Esophagus squamous epithelium (tissue), 5 donors: Measurements from ENCODE around the gene CES5A. TPM values are rescaled to one million over a fixed set of nuclear protein-coding genes. Genes with fewer than 3 reads are reported as not detected.

Experiments
- DNase-seq: peaks from one replicate; lab custom pipeline; 2025; lab: John Stamatoyannopoulos, UW
- H3K27ac ChIP-seq, 4 donors: fragments of 200-600 bp; sonication (generic); one replicate each; pipeline ENCODE4 v1.5.1; 2016 to 2019; ENCODE audit warnings: mild to moderate bottlenecking in 1 of 4
- H3K27me3 ChIP-seq, 4 donors: fragments of 200-600 bp; sonication (generic); 1 replicate in 3 of 4; 2 replicates in 1 of 4; pipeline versions ENCODE4 v1.5.1 to v1.6.0; 2017 to 2021; ENCODE audit warnings: antibody characterized with exemption in 1 of 4
- H3K36me3 ChIP-seq, 3 donors: fragments of 200-600 bp; sonication (generic); one replicate each; pipeline ENCODE4 v1.5.1; 2016 to 2019
- H3K4me1 ChIP-seq, 3 donors: fragments of 200-600 bp; sonication (generic); one replicate each; pipeline ENCODE4 v1.5.1; 2017 to 2019
- H3K4me3 ChIP-seq, 4 donors: fragments of 200-600 bp; sonication (generic); 1 replicate in 3 of 4; 2 replicates in 1 of 4; pipeline ENCODE4 v1.5.1; 2016 to 2019; ENCODE audit warnings: mild to moderate bottlenecking in 2 of 4, moderate library complexity in 1 of 4
- H3K9me3 ChIP-seq, 3 donors: fragments of 200-600 bp; sonication (generic); one replicate each; pipeline ENCODE4 v1.5.1; 2016 to 2019
- POLR2A ChIP-seq, 4 donors: fragments of 450-650 bp; IDR thresholded peaks; one replicate each; pipeline ENCODE4 v1.6.1; 2017; ENCODE audit warnings: antibody characterized with exemption in 4 of 4, mild to moderate bottlenecking in 4 of 4, moderate library complexity in 3 of 4
- WGBS, 2 donors: methylation state at CpG; one replicate each; pipeline ENCODE4 v1.1.5; 2018; 5-methylcytosine and 5-hydroxymethylcytosine counted together
- intact Hi-C: fragments of 100-400 bp; cut with DNase I; formaldehyde crosslinking; loops from one replicate; pipeline ENCODE4 v1.15.0; 2022
- total RNA-seq, 4 donors: library from RNA; depleted of rRNA; stranded (reverse); fragments of >200 nt; gene quantifications; one replicate each; pipeline ENCODE4 v1.1.0, GENCODE V29; 2016
- TF ChIP-seq, protein P1 (sequence below), 6 experiments: fragments of 450-650 bp in 4 of 6; fragments of 200-600 bp in 2 of 6; sonication (generic) in 2 of 6; IDR thresholded peaks; one replicate each; pipeline ENCODE4 v1.5.1; 2016 to 2019; ENCODE audit warnings: antibody characterized with exemption in 6 of 6, mild to moderate bottlenecking in 4 of 6, moderate library complexity in 4 of 6
- donor health status: DM: yes; HTN: yes; CAD: no.

CES5A gene
- total RNA-seq, 4 donors from 2014 or later: not detected

DNA sequence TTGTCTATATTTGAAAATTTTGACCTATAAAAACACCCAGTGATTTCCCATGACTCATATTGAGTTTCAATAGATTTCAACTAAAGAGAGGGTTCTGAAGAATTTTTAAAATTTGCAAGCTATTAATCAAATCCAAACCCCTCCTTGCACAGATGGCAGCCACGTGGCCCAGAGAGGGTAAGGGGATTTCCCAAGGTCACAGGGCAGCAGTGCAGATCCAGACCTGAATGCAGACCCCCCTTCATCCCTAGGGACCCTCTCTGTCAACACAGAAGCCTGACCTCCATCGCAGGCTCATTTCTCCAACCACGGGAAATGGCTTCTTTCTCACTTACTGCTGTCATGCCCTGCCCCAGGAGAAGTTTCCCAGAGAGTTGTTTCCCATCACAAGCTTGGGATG is 24.7 kb upstream of the CES5A start:
- no peak for DNase-seq
- intact Hi-C loops: no loop called here
- no peak overlapping the region for H3K27ac ChIP-seq
- H3K36me3 ChIP-seq: no peaks in the 10 kb centered on the region
- peaks cover 0 to 4% (median 0%) of the 10 kb centered on the region in 4 donors for H3K27me3 ChIP-seq
- H3K9me3 ChIP-seq: peaks cover 0 to 9% (median 0%) of the 10 kb centered on the region in 3 donors
- no peak for TF ChIP-seq POLR2A (IDR thresholded peaks at IDR 0.05)
- TF ChIP-seq, protein P1, sequence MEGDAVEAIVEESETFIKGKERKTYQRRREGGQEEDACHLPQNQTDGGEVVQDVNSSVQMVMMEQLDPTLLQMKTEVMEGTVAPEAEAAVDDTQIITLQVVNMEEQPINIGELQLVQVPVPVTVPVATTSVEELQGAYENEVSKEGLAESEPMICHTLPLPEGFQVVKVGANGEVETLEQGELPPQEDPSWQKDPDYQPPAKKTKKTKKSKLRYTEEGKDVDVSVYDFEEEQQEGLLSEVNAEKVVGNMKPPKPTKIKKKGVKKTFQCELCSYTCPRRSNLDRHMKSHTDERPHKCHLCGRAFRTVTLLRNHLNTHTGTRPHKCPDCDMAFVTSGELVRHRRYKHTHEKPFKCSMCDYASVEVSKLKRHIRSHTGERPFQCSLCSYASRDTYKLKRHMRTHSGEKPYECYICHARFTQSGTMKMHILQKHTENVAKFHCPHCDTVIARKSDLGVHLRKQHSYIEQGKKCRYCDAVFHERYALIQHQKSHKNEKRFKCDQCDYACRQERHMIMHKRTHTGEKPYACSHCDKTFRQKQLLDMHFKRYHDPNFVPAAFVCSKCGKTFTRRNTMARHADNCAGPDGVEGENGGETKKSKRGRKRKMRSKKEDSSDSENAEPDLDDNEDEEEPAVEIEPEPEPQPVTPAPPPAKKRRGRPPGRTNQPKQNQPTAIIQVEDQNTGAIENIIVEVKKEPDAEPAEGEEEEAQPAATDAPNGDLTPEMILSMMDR (IDR thresholded peaks at IDR 0.05): no peak
- WGBS, 2 donors: 40 to 53% methylated on average over 3 of the region's 3 CpGs
- no peak overlapping the region for H3K4me3 ChIP-seq
- peaks cover 0 to 4% (median 0%) of the 10 kb centered on the region in 3 donors for H3K4me1 ChIP-seq

DNA sequence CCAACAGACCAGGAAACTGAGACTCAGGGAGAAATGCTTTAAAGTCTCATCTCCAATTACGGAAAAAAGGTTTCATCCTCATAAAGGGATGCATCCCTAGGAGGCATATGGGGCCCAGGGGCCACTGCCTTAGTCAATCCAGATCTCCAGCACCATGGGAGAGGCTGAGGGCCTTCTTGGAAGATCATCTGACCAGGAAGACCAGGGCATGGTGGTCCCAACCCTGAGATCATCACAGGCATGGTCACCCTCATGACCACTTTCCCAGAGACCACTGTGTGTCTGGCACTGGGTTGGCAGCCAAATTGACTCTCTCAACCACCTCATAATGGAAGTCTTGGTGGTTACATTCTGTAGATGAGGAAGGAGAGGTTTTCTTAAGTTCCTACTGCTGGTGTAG is 23.4 kb upstream of the CES5A start:
- WGBS, 2 donors: 73 to 94% methylated on average over 1 of the region's 1 CpG
- Histone ChIP-seq H3K4me3 (no peak overlapping the region), H3K27ac (no peak overlapping the region), H3K27me3 (peaks cover 0 to 4% (median 0%) of the 10 kb centered on the region in 4 donors), H3K9me3 (peaks cover 0 to 17% (median 0%) of the 10 kb centered on the region in 3 donors), H3K4me1 (peaks cover 0 to 4% (median 0%) of the 10 kb centered on the region in 3 donors), H3K36me3 (no peaks in the 10 kb centered on the region)
- no peak for DNase-seq
- intact Hi-C loops: no loop called here
- TF ChIP-seq, protein P1 (IDR thresholded peaks at IDR 0.05): no peak
- no peak for TF ChIP-seq POLR2A (IDR thresholded peaks at IDR 0.05)

DNA sequence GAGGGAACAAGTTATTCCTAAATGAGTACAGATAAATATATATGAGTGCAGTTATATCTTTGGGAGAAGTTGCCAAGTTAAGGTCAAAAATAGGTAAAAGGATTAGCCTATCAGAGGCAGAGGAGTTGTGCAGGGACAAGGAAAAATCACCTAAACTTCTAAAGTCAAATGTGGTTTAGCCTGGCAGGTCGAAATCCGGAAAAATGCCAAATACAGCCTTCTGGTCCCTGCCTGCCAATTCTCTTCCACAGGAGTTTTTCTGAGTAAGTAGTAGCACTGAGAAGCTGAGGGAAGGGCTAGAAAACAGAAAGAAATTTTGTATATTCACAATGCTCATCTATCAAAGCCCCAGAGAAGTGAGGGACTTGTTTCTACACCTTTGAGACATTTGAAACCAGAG is 17.6 kb upstream of the CES5A start:
- H3K9me3 ChIP-seq: peaks cover 0 to 49% (median 16%) of the 10 kb centered on the region in 3 donors
- DNase-seq: no peak
- peaks cover 0 to 4% (median 0%) of the 10 kb centered on the region in 4 donors for H3K27me3 ChIP-seq
- TF ChIP-seq, protein P1 (IDR thresholded peaks at IDR 0.05): no peak
- TF ChIP-seq POLR2A (IDR thresholded peaks at IDR 0.05): no peak
- WGBS, 2 donors: 55 to 56% methylated on average over 2 of the region's 2 CpGs
- H3K36me3 ChIP-seq: no peaks in the 10 kb centered on the region
- no peak overlapping the region for H3K27ac ChIP-seq
- intact Hi-C loops: no loop called here
- no peaks in the 10 kb centered on the region for H3K4me1 ChIP-seq
- H3K4me3 ChIP-seq: no peak overlapping the region

DNA sequence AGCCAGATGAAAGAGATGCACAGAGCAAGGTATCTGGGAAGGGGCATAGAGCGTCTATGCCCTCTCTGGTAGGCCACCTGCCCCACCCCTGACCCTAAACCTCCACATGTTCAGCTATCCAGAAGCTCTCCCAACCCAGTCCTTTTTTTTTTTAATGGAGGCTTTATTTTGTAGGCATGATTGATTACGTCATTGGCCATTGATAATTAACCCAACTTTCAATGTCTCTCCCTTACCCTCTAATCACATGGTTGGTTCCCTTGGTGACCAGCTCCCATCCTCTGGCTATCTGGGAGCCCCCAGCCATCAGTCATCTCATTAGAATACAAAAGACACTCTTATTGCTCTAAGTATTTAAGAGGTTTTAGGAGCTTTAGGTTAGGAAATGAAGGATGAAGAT is 14.3 kb upstream of the CES5A start:
- H3K9me3 ChIP-seq: peaks cover 0 to 36% (median 16%) of the 10 kb centered on the region in 3 donors
- intact Hi-C loops: no loop called here
- no peaks in the 10 kb centered on the region for H3K4me1 ChIP-seq
- H3K27me3 ChIP-seq: no peaks in the 10 kb centered on the region
- 65 to 73% methylated on average over 2 of the region's 2 CpGs for WGBS, 2 donors
- no peak overlapping the region for H3K27ac ChIP-seq
- H3K4me3 ChIP-seq: no peak overlapping the region
- TF ChIP-seq POLR2A (IDR thresholded peaks at IDR 0.05): no peak
- TF ChIP-seq, protein P1 (IDR thresholded peaks at IDR 0.05): no peak
- H3K36me3 ChIP-seq: no peaks in the 10 kb centered on the region
- no peak for DNase-seq

- H3K27me3 ChIP-seq: no peaks in the 10 kb centered on the region
- H3K27ac ChIP-seq: no peak overlapping the region
- WGBS, 2 donors: 71 to 82% methylated on average over 2 of the region's 2 CpGs
- H3K4me3 ChIP-seq: no peak overlapping the region
- no peak for DNase-seq
- no peak for TF ChIP-seq POLR2A (IDR thresholded peaks at IDR 0.05)
- TF ChIP-seq, protein P1 (IDR thresholded peaks at IDR 0.05): no peak
- H3K9me3 ChIP-seq: peaks cover 0 to 31% (median 16%) of the 10 kb centered on the region in 3 donors
- H3K4me1 ChIP-seq: no peaks in the 10 kb centered on the region
- intact Hi-C loops: no loop called here
- no peaks in the 10 kb centered on the region for H3K36me3 ChIP-seq
These were observed 13.4 kb upstream of the CES5A start for GRCh38 chr16:55888546-55888945.
